ENCODE measurements around the gene TBCE. TPM values are rescaled to one million over a fixed set of nuclear protein-coding genes. Genes with fewer than 3 reads are reported as not detected.
"Not testable (repeated sequence)": the region's sequence is repeated elsewhere in the genome, so short reads cannot be mapped to it uniquely, and the experiment has no call there.

TBCE gene
- total RNA-seq, 2 experiments from 2014 or later, result 30.2 to 32.6 TPM

DNA sequence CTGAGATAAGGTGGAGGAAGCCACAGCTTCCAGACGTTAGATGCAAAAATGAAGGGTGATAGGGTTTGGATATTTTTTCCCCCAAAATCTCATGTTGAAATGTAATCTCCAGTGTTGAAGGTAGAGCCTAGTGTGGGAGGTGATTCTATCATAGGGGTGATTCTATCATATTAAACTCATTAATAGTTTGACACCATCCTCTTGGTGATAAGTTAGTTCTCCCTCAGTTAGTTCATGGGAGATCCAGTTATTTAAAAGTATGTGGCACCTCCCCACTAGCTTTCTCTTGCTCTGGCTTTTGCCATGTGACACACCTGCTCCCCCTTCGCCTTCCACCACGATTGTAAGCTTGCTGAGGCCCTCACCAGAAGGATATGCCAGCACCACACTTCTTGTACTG is 8.3 kb upstream of the TBCE start:
- H3K27ac ChIP-seq (ENCODE audit: low read depth, low read length, poor library complexity, severe bottlenecking), result no peak overlapping the region
- H4K20me1 ChIP-seq (ENCODE audit: insufficient read depth, low read length), result no peaks in the 10 kb centered on the region
- H3K9me3 ChIP-seq (ENCODE audit: low read length), result no peaks in the 10 kb centered on the region
- no peak overlapping the region for H3K4me2 ChIP-seq (ENCODE audit: low read length)
- H3K4me1 ChIP-seq (ENCODE audit: insufficient read depth, low read length, poor library complexity, severe bottlenecking), result no peaks in the 10 kb centered on the region
- no peak for TF ChIP-seq EZH2phosphoT487 (IDR thresholded peaks at IDR 0.05; ENCODE audit: borderline replicate concordance, low read depth, low read length)
- TF ChIP-seq, protein P1, sequence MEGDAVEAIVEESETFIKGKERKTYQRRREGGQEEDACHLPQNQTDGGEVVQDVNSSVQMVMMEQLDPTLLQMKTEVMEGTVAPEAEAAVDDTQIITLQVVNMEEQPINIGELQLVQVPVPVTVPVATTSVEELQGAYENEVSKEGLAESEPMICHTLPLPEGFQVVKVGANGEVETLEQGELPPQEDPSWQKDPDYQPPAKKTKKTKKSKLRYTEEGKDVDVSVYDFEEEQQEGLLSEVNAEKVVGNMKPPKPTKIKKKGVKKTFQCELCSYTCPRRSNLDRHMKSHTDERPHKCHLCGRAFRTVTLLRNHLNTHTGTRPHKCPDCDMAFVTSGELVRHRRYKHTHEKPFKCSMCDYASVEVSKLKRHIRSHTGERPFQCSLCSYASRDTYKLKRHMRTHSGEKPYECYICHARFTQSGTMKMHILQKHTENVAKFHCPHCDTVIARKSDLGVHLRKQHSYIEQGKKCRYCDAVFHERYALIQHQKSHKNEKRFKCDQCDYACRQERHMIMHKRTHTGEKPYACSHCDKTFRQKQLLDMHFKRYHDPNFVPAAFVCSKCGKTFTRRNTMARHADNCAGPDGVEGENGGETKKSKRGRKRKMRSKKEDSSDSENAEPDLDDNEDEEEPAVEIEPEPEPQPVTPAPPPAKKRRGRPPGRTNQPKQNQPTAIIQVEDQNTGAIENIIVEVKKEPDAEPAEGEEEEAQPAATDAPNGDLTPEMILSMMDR (conservative IDR thresholded peaks at IDR 0.05; ENCODE audit: low read length), result no peak
- H3K36me3 ChIP-seq (ENCODE audit: insufficient read depth, low read length), result no peaks in the 10 kb centered on the region
- H3K79me2 ChIP-seq (ENCODE audit: insufficient read depth, low read depth, low read length), result no peaks in the 10 kb centered on the region
- no peak overlapping the region; the same call in 1 of the 2 replicates for H2AFZ ChIP-seq (ENCODE audit: low read length)
- H3K9me2 ChIP-seq (ENCODE audit: insufficient read depth, low read length), result no peaks in the 10 kb centered on the region
- ChIA-PET CTCF (ENCODE audit: unreplicated experiment) (interaction anchor here (1.0 to 1.5 kb wide), 2 partner anchors 9 to 118 kb away, joined by 3 read pairs; partner anchors contain the start of gene TBCE), POLR2A (interaction anchor here (0.7 to 1.9 kb wide), 6 partner anchors 9 to 1192 kb away, joined by 3 to 5 read pairs (median 4); partner anchors contain the start of gene TBCE)
- DNase-seq (ENCODE audit: low spot score), result no peak
- intact Hi-C loops (cut with micrococcal nuclease; ENCODE audit: unreplicated experiment), result no loop called here
- no TSS peak for BruUV-seq (replicated peaks)
- H3K4me3 ChIP-seq (ENCODE audit: low read depth, low read length, poor library complexity, severe bottlenecking), result no peak overlapping the region

DNA sequence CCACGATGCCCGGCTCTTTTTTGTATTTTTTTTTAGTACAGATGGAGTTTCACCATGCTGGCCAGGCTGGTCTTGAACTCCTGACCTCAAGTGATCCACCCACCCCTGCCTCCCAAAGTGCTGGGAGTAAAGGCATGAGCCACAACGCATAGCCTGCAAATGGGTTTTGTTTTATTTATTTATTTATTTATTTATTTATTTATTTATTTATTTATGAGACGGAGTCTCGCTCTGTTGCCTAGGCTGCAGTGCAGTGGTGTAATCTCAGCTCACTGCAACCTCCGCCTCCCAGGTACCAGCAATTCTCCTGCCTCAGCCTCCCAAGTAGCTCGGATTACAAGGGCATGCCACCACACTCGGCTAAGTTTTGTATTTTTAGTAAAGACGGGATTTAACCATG is 3.0 kb upstream of the TBCE start:
- BruUV-seq (replicated peaks); H3K4me3 ChIP-seq (ENCODE audit: low read depth, low read length, poor library complexity, severe bottlenecking); DNase-seq (ENCODE audit: low spot score); H3K9me2 ChIP-seq (ENCODE audit: insufficient read depth, low read length); H3K36me3 ChIP-seq (ENCODE audit: insufficient read depth, low read length); CTCF ChIA-PET (ENCODE audit: unreplicated experiment); H2AFZ ChIP-seq (ENCODE audit: low read length); H4K20me1 ChIP-seq (ENCODE audit: insufficient read depth, low read length); H3K79me2 ChIP-seq (ENCODE audit: insufficient read depth, low read depth, low read length); H3K4me2 ChIP-seq (ENCODE audit: low read length); H3K9me3 ChIP-seq (ENCODE audit: low read length); intact Hi-C loops (cut with micrococcal nuclease; ENCODE audit: unreplicated experiment); H3K27ac ChIP-seq (ENCODE audit: low read depth, low read length, poor library complexity, severe bottlenecking): not testable (repeated sequence)
- POLR2A ChIA-PET, result interaction anchor here (0.5 to 1.1 kb wide), 4 partner anchors 8 to 106 kb away, joined by 4 to 5 read pairs (median 4); no protein-coding TSS in a partner anchor
- peaks cover 10% of the 10 kb centered on the region for H3K4me1 ChIP-seq (ENCODE audit: insufficient read depth, low read length, poor library complexity, severe bottlenecking)

DNA sequence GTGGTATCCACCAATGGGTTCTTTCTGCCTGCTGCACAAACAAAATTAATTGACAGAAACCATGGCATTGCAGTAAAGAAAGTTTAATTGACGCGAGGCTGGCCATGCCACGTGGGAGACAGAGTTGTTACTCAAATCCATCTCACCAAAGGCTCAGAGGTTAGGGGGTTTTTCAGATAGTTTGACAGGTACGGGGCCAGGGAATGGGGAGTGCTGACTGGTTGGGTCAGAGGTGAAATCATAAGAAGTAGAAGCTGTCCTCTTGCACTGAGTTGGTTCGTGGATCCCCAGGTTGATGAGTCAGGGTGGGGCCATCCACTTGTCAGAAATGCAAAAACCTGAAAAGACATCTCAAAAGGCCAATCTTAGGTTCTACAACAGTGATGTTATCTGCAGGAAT is 941 bp upstream of the TBCE start:
- peak overlapping the region; percentile 86 for H3K4me3 ChIP-seq (ENCODE audit: low read depth, low read length, poor library complexity, severe bottlenecking)
- H3K9me2 ChIP-seq (ENCODE audit: insufficient read depth, low read length), result no peaks in the 10 kb centered on the region
- no peaks in the 10 kb centered on the region for H3K9me3 ChIP-seq (ENCODE audit: low read length)
- peak overlapping the region; percentile 70 for H3K4me2 ChIP-seq (ENCODE audit: low read length)
- peaks cover 9% of the 10 kb centered on the region; the same call in 1 of the 2 replicates for H3K79me2 ChIP-seq (ENCODE audit: insufficient read depth, low read depth, low read length)
- H2AFZ ChIP-seq (ENCODE audit: low read length), result peak overlapping the region; percentile 89
- intact Hi-C loops (cut with micrococcal nuclease; ENCODE audit: unreplicated experiment), result no loop called here
- H3K4me1 ChIP-seq (ENCODE audit: insufficient read depth, low read length, poor library complexity, severe bottlenecking), result peaks cover 10% of the 10 kb centered on the region
- DNase-seq (ENCODE audit: low spot score), result no peak
- H4K20me1 ChIP-seq (ENCODE audit: insufficient read depth, low read length), result no peaks in the 10 kb centered on the region
- TF ChIP-seq, protein P1 (conservative IDR thresholded peaks at IDR 0.05; ENCODE audit: low read length), result no peak
- no peak for TF ChIP-seq EZH2phosphoT487 (IDR thresholded peaks at IDR 0.05; ENCODE audit: borderline replicate concordance, low read depth, low read length)
- no TSS peak for BruUV-seq (replicated peaks)
- ChIA-PET POLR2A (interaction anchor here (1.1 kb wide), 1 partner anchor 35 kb away, joined by 3 read pairs; no protein-coding TSS in a partner anchor), CTCF (ENCODE audit: unreplicated experiment) (interaction anchor here (1.0 kb wide), 1 partner anchor 10 kb away, joined by 3 read pairs; no protein-coding TSS in a partner anchor)
- no peaks in the 10 kb centered on the region for H3K36me3 ChIP-seq (ENCODE audit: insufficient read depth, low read length)
- H3K27ac ChIP-seq (ENCODE audit: low read depth, low read length, poor library complexity, severe bottlenecking), result no peak overlapping the region

Measured in OCI-LY7 (cell line).